Measurements from ENCODE around the gene APOA5. TPM values are rescaled to one million over a fixed set of nuclear protein-coding genes. Genes with fewer than 3 reads are reported as not detected.

APOA5 gene
- total RNA-seq, 1 donor from 2014 or later: not detected

- no peak overlapping the region for H3K4me3 ChIP-seq
- DNase-seq: no peak
- H3K9me3 ChIP-seq (replicated peaks): no peaks in the 10 kb centered on the region
- no peaks in the 10 kb centered on the region for H3K27me3 ChIP-seq (ENCODE audit: low read depth)
- no peaks in the 10 kb centered on the region for H3K36me3 ChIP-seq
- no peak overlapping the region for H3K27ac ChIP-seq (replicated peaks)
- H3K4me1 ChIP-seq: peaks cover 38% of the 10 kb centered on the region
- intact Hi-C loops (cut with micrococcal nuclease): no loop called here
- no peak for TF ChIP-seq CTCF (IDR thresholded peaks at IDR 0.05; ENCODE audit: borderline replicate concordance)
These were observed 41.8 kb upstream of the APOA5 start for GRCh38 chr11:116833491-116833815.

- Histone ChIP-seq H3K36me3 (no peaks in the 10 kb centered on the region), H3K9me3 (replicated peaks) (no peaks in the 10 kb centered on the region), H3K4me3 (no peak overlapping the region), H3K4me1 (peaks cover 30% of the 10 kb centered on the region), H3K27me3 (ENCODE audit: low read depth) (no peaks in the 10 kb centered on the region), H3K27ac (replicated peaks) (no peak overlapping the region)
- DNase-seq: no peak
- TF ChIP-seq CTCF (IDR thresholded peaks at IDR 0.05; ENCODE audit: borderline replicate concordance): no peak
- intact Hi-C loops (cut with micrococcal nuclease): no loop called here
These were observed 40.9 kb upstream of the APOA5 start for GRCh38 chr11:116832350-116833290.

DNA sequence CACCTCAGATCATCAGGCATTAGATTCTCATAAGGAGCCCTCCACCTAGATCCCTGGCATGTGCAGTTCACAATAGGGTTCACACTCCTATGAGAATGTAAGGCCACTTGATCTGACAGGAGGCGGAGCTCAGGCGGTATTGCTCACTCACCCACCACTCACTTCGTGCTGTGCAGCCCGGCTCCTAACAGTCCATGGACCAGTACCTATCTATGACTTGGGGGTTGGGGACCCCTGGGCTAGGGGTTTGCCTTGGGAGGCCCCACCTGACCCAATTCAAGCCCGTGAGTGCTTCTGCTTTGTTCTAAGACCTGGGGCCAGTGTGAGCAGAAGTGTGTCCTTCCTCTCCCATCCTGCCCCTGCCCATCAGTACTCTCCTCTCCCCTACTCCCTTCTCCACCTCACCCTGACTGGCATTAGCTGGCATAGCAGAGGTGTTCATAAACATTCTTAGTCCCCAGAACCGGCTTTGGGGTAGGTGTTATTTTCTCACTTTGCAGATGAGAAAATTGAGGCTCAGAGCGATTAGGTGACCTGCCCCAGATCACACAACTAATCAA is 40.2 kb upstream of the APOA5 start:
- no peak overlapping the region for H3K27ac ChIP-seq (replicated peaks)
- DNase-seq: no peak
- no peaks in the 10 kb centered on the region for H3K36me3 ChIP-seq
- no peak overlapping the region for H3K4me3 ChIP-seq
- no peaks in the 10 kb centered on the region for H3K9me3 ChIP-seq (replicated peaks)
- intact Hi-C loops (cut with micrococcal nuclease): no loop called here
- H3K4me1 ChIP-seq: peaks cover 22% of the 10 kb centered on the region
- no peak for TF ChIP-seq CTCF (IDR thresholded peaks at IDR 0.05; ENCODE audit: borderline replicate concordance)
- no peaks in the 10 kb centered on the region for H3K27me3 ChIP-seq (ENCODE audit: low read depth)

GRCh38 chr11:116830184-116830912 is 38.7 kb upstream of the APOA5 start:
- intact Hi-C loops (cut with micrococcal nuclease): no loop called here
- no peaks in the 10 kb centered on the region for H3K9me3 ChIP-seq (replicated peaks)
- no peak overlapping the region for H3K27ac ChIP-seq (replicated peaks)
- H3K27me3 ChIP-seq (ENCODE audit: low read depth): no peaks in the 10 kb centered on the region
- DNase-seq: no peak
- H3K4me3 ChIP-seq: no peak overlapping the region
- no peak for TF ChIP-seq CTCF (IDR thresholded peaks at IDR 0.05; ENCODE audit: borderline replicate concordance)
- H3K4me1 ChIP-seq: peaks cover 7% of the 10 kb centered on the region
- H3K36me3 ChIP-seq: no peaks in the 10 kb centered on the region

DNA sequence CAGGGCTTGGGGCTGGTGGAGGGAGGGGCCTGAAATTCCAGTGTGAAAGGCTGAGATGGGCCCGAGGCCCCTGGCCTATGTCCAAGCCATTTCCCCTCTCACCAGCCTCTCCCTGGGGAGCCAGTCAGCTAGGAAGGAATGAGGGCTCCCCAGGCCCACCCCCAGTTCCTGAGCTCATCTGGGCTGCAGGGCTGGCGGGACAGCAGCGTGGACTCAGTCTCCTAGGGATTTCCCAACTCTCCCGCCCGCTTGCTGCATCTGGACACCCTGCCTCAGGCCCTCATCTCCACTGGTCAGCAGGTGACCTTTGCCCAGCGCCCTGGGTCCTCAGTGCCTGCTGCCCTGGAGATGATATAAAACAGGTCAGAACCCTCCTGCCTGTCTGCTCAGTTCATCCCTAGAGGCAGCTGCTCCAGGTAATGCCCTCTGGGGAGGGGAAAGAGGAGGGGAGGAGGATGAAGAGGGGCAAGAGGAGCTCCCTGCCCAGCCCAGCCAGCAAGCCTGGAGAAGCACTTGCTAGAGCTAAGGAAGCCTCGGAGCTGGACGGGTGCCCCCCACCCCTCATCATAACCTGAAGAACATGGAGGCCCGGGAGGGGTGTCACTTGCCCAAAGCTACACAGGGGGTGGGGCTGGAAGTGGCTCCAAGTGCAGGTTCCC is 38.0 kb upstream of the APOA5 start, which contains the start of gene APOC3:
APOC3 (plus strand) TSS at position 383 of the 659 bp plus-strand sequence. CDS start 676 bp downstream, outside the sequence.
- intact Hi-C loops (cut with micrococcal nuclease): no loop called here
- no peaks in the 10 kb centered on the region for H3K36me3 ChIP-seq

More for the DNA sequence above, 38.0 kb upstream of the APOA5 start, which contains the start of gene APOC3:
- Histone ChIP-seq H3K9me3 (replicated peaks) (no peaks in the 10 kb centered on the region), H3K27me3 (ENCODE audit: low read depth) (no peaks in the 10 kb centered on the region), H3K4me3 (no peak within 1 kb of the TSS), H3K4me1 (peaks cover under 1% of the 10 kb centered on the region), H3K27ac (replicated peaks) (no peak within 1 kb of the TSS)
- no peak for DNase-seq
- no peak for TF ChIP-seq CTCF (IDR thresholded peaks at IDR 0.05; ENCODE audit: borderline replicate concordance)

Measured in left ventricle myocardium inferior (tissue), 1 donor.